ENCODE data around the gene FHDC1.

FHDC1 gene

GRCh38 chr4:152979731-152980330 is 43.7 kb downstream of the FHDC1 start:
- DNase-seq (ENCODE audit: low spot score): no peak

- no peak for DNase-seq (ENCODE audit: low spot score)
Observed at GRCh38 chr4:152981278-152981677, 45.2 kb downstream of the FHDC1 start.

GRCh38 chr4:152981842-152982241 is 45.7 kb downstream of the FHDC1 start:
- no peak for DNase-seq (ENCODE audit: low spot score)

- no peak for DNase-seq (ENCODE audit: low spot score)
Observed at GRCh38 chr4:152983221-152983620, 47.1 kb downstream of the FHDC1 start.

GRCh38 chr4:152983774-152984411 is 47.8 kb downstream of the FHDC1 start:
- no peak for DNase-seq (ENCODE audit: low spot score)

- DNase-seq (ENCODE audit: low spot score): no peak
Observed at GRCh38 chr4:152988721-152989553, 52.8 kb downstream of the FHDC1 start.

- no peak for DNase-seq (ENCODE audit: low spot score)
Observed at GRCh38 chr4:152989554-152989970, 53.4 kb downstream of the FHDC1 start.

- DNase-seq (ENCODE audit: low spot score): no peak
Observed at GRCh38 chr4:152990471-152991131, 54.5 kb downstream of the FHDC1 start.

GRCh38 chr4:152991398-152991797 is 55.3 kb downstream of the FHDC1 start:
- peak; percentile 72 for DNase-seq (ENCODE audit: low spot score)

GRCh38 chr4:152992027-152992426 is 55.9 kb downstream of the FHDC1 start:
- DNase-seq (ENCODE audit: low spot score): no peak

- DNase-seq (ENCODE audit: low spot score): no peak
Observed at GRCh38 chr4:152992466-152992865, 56.3 kb downstream of the FHDC1 start.

GRCh38 chr4:152994038-152994437 is 57.9 kb downstream of the FHDC1 start:
- DNase-seq (ENCODE audit: low spot score): no peak

GRCh38 chr4:152996111-152996571 is 60.0 kb downstream of the FHDC1 start:
- no peak for DNase-seq (ENCODE audit: low spot score)

GRCh38 chr4:152996672-152997071 is 60.5 kb downstream of the FHDC1 start:
- no peak for DNase-seq (ENCODE audit: low spot score)

- no peak for DNase-seq (ENCODE audit: low spot score)
Observed at GRCh38 chr4:152997288-152997687, 61.2 kb downstream of the FHDC1 start.

- DNase-seq (ENCODE audit: low spot score): no peak
Observed at GRCh38 chr4:152997771-152998487, 61.8 kb downstream of the FHDC1 start.

GRCh38 chr4:152998861-152999260 is 62.7 kb downstream of the FHDC1 start:
- no peak for DNase-seq (ENCODE audit: low spot score)

GRCh38 chr4:152999346-153000075 is 63.4 kb downstream of the FHDC1 start:
- peak; percentile 38 for DNase-seq (ENCODE audit: low spot score)

GRCh38 chr4:153000076-153000420 is 63.9 kb downstream of the FHDC1 start:
- DNase-seq (ENCODE audit: low spot score): no peak

GRCh38 chr4:153001626-153002025 is 65.5 kb downstream of the FHDC1 start:
- no peak for DNase-seq (ENCODE audit: low spot score)

- no peak for DNase-seq (ENCODE audit: low spot score)
Observed at GRCh38 chr4:153002110-153002509, 66.0 kb downstream of the FHDC1 start.
